H9 (cell line): Measurements from ENCODE around the gene SDHB. TPM values are rescaled to one million over a fixed set of nuclear protein-coding genes. Genes with fewer than 3 reads are reported as not detected.

Experiments used
- DNase-seq: peaks from one replicate; pipeline ENCODE4 v3.0.0-alpha.2; 2017
- H2AFZ ChIP-seq: one replicate; pipeline ENCODE4 v1.6.1; 2013; ENCODE audit warnings: mild to moderate bottlenecking, low read length, control low read depth, moderate library complexity
- H2AK5ac ChIP-seq: 2 replicates; pipeline ENCODE4 v1.6.1; 2013; ENCODE audit warnings: low read length, control low read depth, mixed read lengths; ENCODE audit not compliant: insufficient read length
- H2BK120ac ChIP-seq: one replicate; pipeline ENCODE4 v1.6.1; 2013; ENCODE audit warnings: low read depth, mild to moderate bottlenecking, low read length, control low read depth, inconsistent platforms; ENCODE audit not compliant: poor library complexity, severe bottlenecking
- H2BK12ac ChIP-seq: 2 replicates; pipeline ENCODE4 v1.6.1; 2013; ENCODE audit warnings: low read length, control low read depth, mixed read lengths, low read depth; ENCODE audit not compliant: insufficient read length
- H2BK15ac ChIP-seq: 2 replicates; pipeline ENCODE4 v1.6.1; 2013; ENCODE audit warnings: low read depth, low read length, control low read depth
- H2BK20ac ChIP-seq: one replicate; pipeline ENCODE4 v1.6.1; 2013; ENCODE audit warnings: low read depth, mild to moderate bottlenecking, low read length, control low read depth, inconsistent platforms; ENCODE audit not compliant: poor library complexity, severe bottlenecking
- H2BK5ac ChIP-seq: 2 replicates; pipeline ENCODE4 v1.6.1; 2013; ENCODE audit warnings: low read length, control low read depth, mixed read lengths; ENCODE audit not compliant: insufficient read length
- H3K14ac ChIP-seq: 2 replicates; pipeline ENCODE4 v1.6.1; 2013; ENCODE audit warnings: low read length, control low read depth; ENCODE audit not compliant: insufficient read depth
- H3K18ac ChIP-seq: 2 replicates; pipeline ENCODE4 v1.6.1; 2013; ENCODE audit warnings: low read depth, mild to moderate bottlenecking, mixed read lengths, low read length, control low read depth; ENCODE audit not compliant: insufficient read length
- H3K23ac ChIP-seq: 2 replicates; pipeline ENCODE4 v1.6.1; 2013; ENCODE audit warnings: low read length, control low read depth, mixed read lengths, low read depth; ENCODE audit not compliant: insufficient read length
- H3K23me2 ChIP-seq: 2 replicates; pipeline ENCODE4 v1.6.1; 2013; ENCODE audit warnings: low read depth, mild to moderate bottlenecking, mixed read lengths, low read length, control low read depth; ENCODE audit not compliant: insufficient read length, poor library complexity, severe bottlenecking
- H3K27ac ChIP-seq: 2 replicates; pipeline ENCODE4 v1.5.1; 2013; ENCODE audit warnings: low read length, control low read depth, mixed read lengths, low read depth; ENCODE audit not compliant: insufficient read length
- H3K27me3 ChIP-seq: 2 replicates; pipeline ENCODE4 v1.6.1; 2013; ENCODE audit warnings: low read length, control low read depth, inconsistent platforms; ENCODE audit not compliant: insufficient read depth
- H3K4ac ChIP-seq: 2 replicates; pipeline ENCODE4 v1.6.1; 2013; ENCODE audit warnings: low read depth, mild to moderate bottlenecking, control low read depth, inconsistent platforms, low read length, moderate library complexity
- H3K4me1 ChIP-seq: 2 replicates; pipeline ENCODE4 v1.6.1; 2013; ENCODE audit warnings: low read length, control low read depth, inconsistent platforms; ENCODE audit not compliant: insufficient read depth
- H3K4me2 ChIP-seq: 2 replicates; pipeline ENCODE4 v1.6.1; 2013; ENCODE audit warnings: low read length, control low read depth, mixed read lengths; ENCODE audit not compliant: insufficient read length, insufficient read depth
- H3K56ac ChIP-seq: 2 replicates; pipeline ENCODE4 v1.6.1; 2013; ENCODE audit warnings: low read depth, mild to moderate bottlenecking, mixed read lengths, low read length, control low read depth; ENCODE audit not compliant: insufficient read length
- H3K79me1 ChIP-seq: 2 replicates; pipeline ENCODE4 v1.6.1; 2013; ENCODE audit warnings: low read depth, mild to moderate bottlenecking, moderate library complexity, low read length, control low read depth, inconsistent platforms; ENCODE audit not compliant: insufficient read depth, poor library complexity, severe bottlenecking
- H3K79me2 ChIP-seq: 2 replicates; pipeline ENCODE4 v1.6.1; 2013; ENCODE audit warnings: low read length, control low read depth, inconsistent platforms; ENCODE audit not compliant: insufficient read depth
- H3K9ac ChIP-seq: 2 replicates; pipeline ENCODE4 v1.6.1; 2013; ENCODE audit warnings: low read length, control low read depth, mixed read lengths; ENCODE audit not compliant: insufficient read length; ENCODE audit errors: extremely low read depth
- H3K9me3 ChIP-seq: one replicate; pipeline ENCODE4 v1.6.1; 2013; ENCODE audit warnings: low read depth, low read length, inconsistent platforms; ENCODE audit not compliant: control insufficient read depth
- H3T11ph ChIP-seq: one replicate; pipeline ENCODE4 v1.6.1; 2013; ENCODE audit warnings: mild to moderate bottlenecking, low read length, control low read depth, inconsistent platforms
- H4K20me1 ChIP-seq: one replicate; pipeline ENCODE4 v1.6.1; 2013; ENCODE audit not compliant: control insufficient read depth, insufficient read length, insufficient read depth
- H4K5ac ChIP-seq: 2 replicates; pipeline ENCODE4 v1.6.1; 2013; ENCODE audit warnings: low read depth, mild to moderate bottlenecking, mixed read lengths, low read length, control low read depth; ENCODE audit not compliant: insufficient read length
- H4K8ac ChIP-seq: replicated peaks from 2 replicates; pipeline ENCODE4 v1.6.1; 2013; ENCODE audit warnings: low read length, control low read depth, mixed read lengths, low read depth; ENCODE audit not compliant: insufficient read length
- H4K91ac ChIP-seq: 2 replicates; pipeline ENCODE4 v1.6.1; 2013; ENCODE audit warnings: low read depth, mild to moderate bottlenecking, moderate library complexity, mixed read lengths, low read length, control low read depth; ENCODE audit not compliant: insufficient read length
- H3K27ac Mint-ChIP-seq, 3 experiments: 2 replicates in 2 of 3; 3 replicates in 1 of 3; pipeline ENCODE4 v1.8.0; 2020 to 2021; ENCODE audit warnings: mixed read lengths in 3 of 3, mild to moderate bottlenecking in 1 of 3, moderate library complexity in 1 of 3
- H3K27me3 Mint-ChIP-seq: 2 replicates; pipeline ENCODE4 v1.8.0; 2021; ENCODE audit warnings: low read depth, mild to moderate bottlenecking, moderate library complexity, mixed read lengths
- H3K36me3 Mint-ChIP-seq, 3 experiments: 2 replicates in 2 of 3; 3 replicates in 1 of 3; pipeline ENCODE4 v1.8.0; 2020 to 2021; ENCODE audit warnings: low read depth in 3 of 3, mixed read lengths in 3 of 3; ENCODE audit not compliant: insufficient read depth in 1 of 3
- H3K4me1 Mint-ChIP-seq, 2 experiments: 2 replicates each; pipeline ENCODE4 v1.8.0; 2020; ENCODE audit warnings: mixed read lengths in 2 of 2
- H3K4me3 Mint-ChIP-seq, 2 experiments: 2 replicates in 1 of 2; 3 replicates in 1 of 2; pipeline ENCODE4 v1.8.0; 2020 to 2021; ENCODE audit warnings: mild to moderate bottlenecking in 2 of 2, mixed read lengths in 2 of 2, moderate library complexity in 1 of 2
- H3K9me3 Mint-ChIP-seq, 2 experiments: 2 replicates in 1 of 2; 3 replicates in 1 of 2; pipeline ENCODE4 v1.8.0; 2020; ENCODE audit warnings: mild to moderate bottlenecking in 2 of 2, mixed read lengths in 2 of 2, moderate library complexity in 1 of 2
- CTCF ChIP-seq: fragments of 200-600 bp; sonication (generic); conservative IDR thresholded peaks from 3 replicates; pipeline ENCODE4 v1.8.0; 2021; ENCODE audit warnings: antibody characterized with exemption, mild to moderate bottlenecking
- WGBS: extraction: QIAGEN DNeasy Blood & Tissue Kit; methylation state at CpG from one replicate; pipeline ENCODE4 v1.1.7; 2013; ENCODE audit warnings: missing lambda C conversion rate, low lambda C conversion rate, mixed read lengths; ENCODE audit not compliant: insufficient read length; ENCODE audit errors: extremely low coverage; 5-methylcytosine and 5-hydroxymethylcytosine counted together
- total RNA-seq: library from RNA; stranded (reverse); gene quantifications from 2 replicates; pipeline ENCODE4 v1.2.1, GENCODE V29; 2021

SDHB gene
- total RNA-seq, 1 experiment from 2014 or later = 77.5 TPM

- Mint-ChIP-seq H3K4me1 (peaks cover 15 to 35% of the 10 kb centered on the region in 2 experiments), H3K27me3 (no peaks in the 10 kb centered on the region)
These were observed 80.6 kb downstream of the SDHB start for GRCh38 chr1:16973215-16973614.

More at GRCh38 chr1:16973215-16973614, 80.6 kb downstream of the SDHB start:
- no peak overlapping the region for H2BK5ac ChIP-seq
- no peak for DNase-seq
- no CpG with 5 or more reads among the region's 9 CpGs for WGBS
- H3K9me3 Mint-ChIP-seq = no peaks in the 10 kb centered on the region
- no peak overlapping the region for H3K9ac ChIP-seq
- no peak overlapping the region for H3K14ac ChIP-seq
- no peak overlapping the region for H2BK20ac ChIP-seq
- no peak overlapping the region for H2AFZ ChIP-seq
- H4K91ac ChIP-seq = no peak overlapping the region
- H3K56ac ChIP-seq = no peak overlapping the region
- no peaks in the 10 kb centered on the region for H3K27me3 ChIP-seq
- no peaks in the 10 kb centered on the region; the same call in 1 of the 2 replicates for H3K79me2 ChIP-seq
- H3K4me2 ChIP-seq = no peak overlapping the region
- no peak overlapping the region for H3K27ac ChIP-seq
- H2BK12ac ChIP-seq = no peak overlapping the region
- peaks cover 10 to 57% (median 44%) of the 10 kb centered on the region in 3 experiments for H3K36me3 Mint-ChIP-seq
- H4K20me1 ChIP-seq = no peaks in the 10 kb centered on the region
- H4K8ac ChIP-seq = no peak overlapping the region
- no peak overlapping the region for H2BK15ac ChIP-seq
- no peak overlapping the region for H3T11ph ChIP-seq
- H3K79me1 ChIP-seq = no peaks in the 10 kb centered on the region
- H2BK120ac ChIP-seq = no peak overlapping the region
- H3K23me2 ChIP-seq = no peaks in the 10 kb centered on the region
- no peak overlapping the region for H3K4me3 Mint-ChIP-seq
- no peak overlapping the region for H3K18ac ChIP-seq
- no peaks in the 10 kb centered on the region for H3K4me1 ChIP-seq
- TF ChIP-seq CTCF = no peak
- H3K23ac ChIP-seq = no peak overlapping the region
- no peak overlapping the region for H2AK5ac ChIP-seq
- H4K5ac ChIP-seq = no peak overlapping the region
- no peak overlapping the region for H3K27ac Mint-ChIP-seq
- no peaks in the 10 kb centered on the region for H3K9me3 ChIP-seq
- H3K4ac ChIP-seq = no peak overlapping the region
